Head of caudate nucleus (tissue), 42 donors: ENCODE results near the gene MNT.

ENCODE experiments used
- DNase-seq, 42 donors: peaks; one replicate each; pipeline versions ENCODE4 v3.0.0 to v3.0.0-alpha.2; 2020 to 2021; ENCODE audit warnings: mixed read lengths in 7 of 42
- intact Hi-C: fragments of 100-400 bp; cut with DNase I; formaldehyde crosslinking; loops from one replicate; pipeline ENCODE4 v1.15.0; 2022

MNT gene

DNA sequence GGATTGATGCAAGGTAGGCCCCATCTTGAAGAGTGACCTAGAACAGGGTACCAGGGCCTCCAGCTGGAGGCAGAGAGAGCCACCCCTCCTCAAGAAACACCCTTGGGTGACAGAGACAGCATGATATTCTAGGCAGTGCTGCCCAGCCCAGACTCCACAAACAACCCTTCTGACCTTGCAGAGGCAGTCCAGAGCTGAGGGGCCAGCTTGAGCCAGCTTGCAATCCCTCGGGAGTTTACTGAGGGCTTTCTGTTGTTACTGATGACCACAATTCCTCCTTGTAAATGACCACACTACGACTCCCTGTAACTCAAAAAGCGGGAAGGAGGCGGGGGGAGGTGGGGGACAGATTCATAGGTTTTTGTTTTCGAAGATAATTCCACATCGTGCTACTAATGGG lies 18.6 kb upstream of the MNT start:
- intact Hi-C loops, result loop anchor here (10.0 kb wide), 1 partner anchor 285 kb away; no protein-coding TSS in a partner anchor
- no peak for DNase-seq

DNA sequence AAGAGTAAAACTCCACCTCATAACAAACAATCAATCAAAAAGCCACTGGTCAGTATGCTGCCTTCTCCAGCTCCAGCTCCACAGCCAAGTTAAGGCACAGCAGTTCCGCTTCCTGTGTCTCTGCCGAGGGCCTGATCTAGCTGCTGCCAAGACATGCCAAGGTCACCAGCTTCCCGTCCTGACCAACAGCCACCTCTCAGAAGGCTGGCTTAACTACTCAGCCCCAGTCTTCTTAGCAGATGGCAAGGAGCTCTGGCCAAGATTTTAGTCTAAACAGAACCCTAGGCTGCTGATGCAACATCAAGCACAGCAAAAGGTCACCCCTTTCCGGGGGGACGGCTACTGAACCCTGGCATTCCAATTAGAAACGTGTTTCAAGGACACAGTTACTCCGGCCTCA lies 17.7 kb upstream of the MNT start:
- intact Hi-C loops, result loop anchor here (10.0 kb wide), 1 partner anchor 286 kb away; no protein-coding TSS in a partner anchor
- DNase-seq, result no peak

DNA sequence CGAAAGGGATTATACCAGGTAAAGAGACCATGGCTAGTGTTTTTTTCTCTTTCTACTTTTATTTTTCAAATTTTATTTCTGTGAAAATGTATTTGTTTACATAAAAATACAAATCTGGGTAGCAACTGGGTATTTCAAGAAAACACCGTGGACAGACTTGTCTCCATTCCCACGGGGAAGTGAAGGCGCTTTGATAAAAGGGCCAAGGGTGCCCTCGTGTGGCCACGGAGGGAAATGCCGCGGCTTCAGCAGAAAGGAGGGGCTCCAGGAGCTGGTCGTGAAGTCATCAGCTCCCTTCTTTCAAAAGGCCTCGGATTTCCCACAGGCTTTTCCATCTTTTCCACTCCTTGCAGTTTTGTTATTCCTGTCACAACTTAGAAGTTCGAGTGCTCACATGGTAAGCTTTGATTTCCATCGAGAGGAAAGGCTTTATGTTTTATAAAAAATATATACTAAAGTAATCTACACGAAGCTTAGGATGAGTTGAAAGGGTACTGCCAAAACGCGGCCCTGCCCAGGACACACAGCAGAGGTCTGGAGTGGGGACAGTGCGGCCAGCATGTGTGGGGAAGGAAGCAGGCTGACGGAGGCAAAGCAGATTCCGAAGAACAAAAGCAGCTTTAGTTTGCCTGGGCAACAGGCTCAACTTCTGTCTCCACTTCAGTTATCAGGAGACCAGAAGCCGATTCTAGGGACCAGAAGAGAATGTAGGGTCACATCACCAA lies 15.3 kb upstream of the MNT start:
- DNase-seq, result peak; percentile 64 to 98 (median 93)
- intact Hi-C loops, result loop anchor here (2.0 to 10.0 kb wide), 2 partner anchors 15 to 289 kb away; partner anchors contain the start of gene MNT

DNA sequence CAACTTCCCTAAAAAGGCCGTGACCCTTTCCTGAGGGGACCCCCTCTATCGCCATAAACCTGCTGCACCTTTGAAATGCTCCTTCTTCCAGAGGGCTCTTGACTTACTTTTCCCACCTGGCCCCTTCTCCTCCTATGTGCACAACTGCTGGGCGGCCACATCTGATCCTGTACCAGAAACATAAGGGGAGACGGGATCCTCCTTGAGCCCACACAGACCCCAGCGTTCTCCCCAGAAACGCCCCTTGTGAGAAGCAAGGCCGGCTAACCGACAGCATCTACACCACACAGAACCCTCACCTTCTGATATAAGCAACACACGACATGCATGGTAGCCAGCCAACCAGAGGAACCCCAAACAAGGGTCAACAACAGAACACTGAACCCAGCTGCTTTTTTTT lies 14.2 kb upstream of the MNT start:
- DNase-seq, result no peak
- intact Hi-C loops, result loop anchor here (2.0 to 10.0 kb wide), 2 partner anchors 30 to 290 kb away; no protein-coding TSS in a partner anchor

DNA sequence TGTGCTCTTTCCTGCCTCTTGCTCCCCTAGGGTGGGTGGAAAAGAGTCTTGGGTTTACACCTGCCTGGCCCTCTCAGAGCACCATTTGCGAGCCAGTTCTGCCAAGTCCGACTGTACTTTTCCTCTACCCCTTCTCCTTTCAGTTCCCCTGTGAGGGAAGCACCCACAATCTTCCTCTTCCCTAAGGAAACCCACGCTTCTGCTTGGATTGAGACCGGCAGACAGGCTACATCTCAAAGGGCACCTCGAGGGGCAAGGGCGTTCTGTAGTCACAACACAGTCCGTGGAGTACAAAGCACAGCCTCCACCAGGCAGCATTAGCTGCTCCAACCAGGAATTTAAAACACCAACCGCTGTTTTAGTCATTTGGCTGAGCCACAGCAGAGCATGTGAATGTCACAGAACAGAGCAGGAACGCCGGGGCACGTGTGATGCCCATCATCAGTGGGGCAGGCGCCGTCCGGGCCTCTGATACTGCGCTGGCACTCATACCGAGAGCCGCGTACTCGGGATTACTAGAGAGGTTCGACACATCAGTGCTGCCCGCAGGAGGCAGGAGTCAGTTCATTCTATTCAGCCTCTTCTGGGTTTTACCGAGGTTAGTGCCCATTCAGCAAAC lies 13.7 kb upstream of the MNT start:
- intact Hi-C loops, result loop anchor here (2.0 to 10.0 kb wide), 2 partner anchors 30 to 290 kb away; no protein-coding TSS in a partner anchor
- DNase-seq, result no peak

DNA sequence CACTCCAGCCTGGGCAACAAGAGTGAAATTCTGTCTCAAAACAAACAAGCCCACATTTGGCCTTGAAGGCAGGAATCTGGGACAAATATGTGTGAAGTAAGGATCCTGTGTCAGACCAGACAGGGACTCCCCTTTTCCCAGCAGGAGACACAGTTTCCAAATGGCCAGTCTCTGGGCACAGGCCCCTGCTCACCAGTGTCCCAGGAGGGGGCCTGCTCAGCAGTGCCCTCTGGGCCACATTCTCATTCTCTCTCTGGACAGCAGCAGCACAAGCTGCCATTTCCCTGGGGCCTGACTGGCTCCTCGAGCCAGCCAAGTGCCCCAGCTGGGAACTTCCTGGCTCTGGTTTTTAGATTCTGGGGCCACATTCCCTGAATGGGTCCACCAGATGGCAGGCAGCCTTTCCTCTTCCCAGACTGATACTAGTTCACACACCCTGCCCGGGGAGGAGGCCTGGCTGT lies 11.7 kb upstream of the MNT start:
- DNase-seq, result peak in 23 of 42 donors; percentile 19 to 79 (median 57)
- intact Hi-C loops, result loop anchor here (10.0 kb wide), 1 partner anchor 292 kb away; no protein-coding TSS in a partner anchor

DNA sequence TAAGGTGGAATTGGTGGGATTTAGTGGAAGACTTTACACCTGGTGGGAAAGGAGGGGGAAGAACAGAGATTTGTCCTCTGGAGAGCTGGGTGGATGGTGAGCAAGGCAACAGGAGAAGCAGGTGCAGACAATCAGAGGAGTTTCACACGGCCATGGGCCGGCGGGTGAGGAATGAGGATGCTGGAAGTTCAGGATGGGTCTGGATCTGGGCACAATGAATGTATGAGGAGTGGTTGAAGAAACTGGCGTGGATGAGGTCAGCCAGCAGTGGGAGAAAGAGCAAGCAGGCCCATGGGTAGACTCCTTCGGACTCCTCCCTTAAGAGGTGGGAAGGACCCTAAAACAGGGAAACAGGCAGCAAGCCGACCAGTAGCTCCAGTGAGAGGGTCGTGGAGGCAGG lies 10.1 kb upstream of the MNT start:
- DNase-seq, result no peak
- intact Hi-C loops, result loop anchor here (10.0 kb wide), 1 partner anchor 294 kb away; no protein-coding TSS in a partner anchor

DNA sequence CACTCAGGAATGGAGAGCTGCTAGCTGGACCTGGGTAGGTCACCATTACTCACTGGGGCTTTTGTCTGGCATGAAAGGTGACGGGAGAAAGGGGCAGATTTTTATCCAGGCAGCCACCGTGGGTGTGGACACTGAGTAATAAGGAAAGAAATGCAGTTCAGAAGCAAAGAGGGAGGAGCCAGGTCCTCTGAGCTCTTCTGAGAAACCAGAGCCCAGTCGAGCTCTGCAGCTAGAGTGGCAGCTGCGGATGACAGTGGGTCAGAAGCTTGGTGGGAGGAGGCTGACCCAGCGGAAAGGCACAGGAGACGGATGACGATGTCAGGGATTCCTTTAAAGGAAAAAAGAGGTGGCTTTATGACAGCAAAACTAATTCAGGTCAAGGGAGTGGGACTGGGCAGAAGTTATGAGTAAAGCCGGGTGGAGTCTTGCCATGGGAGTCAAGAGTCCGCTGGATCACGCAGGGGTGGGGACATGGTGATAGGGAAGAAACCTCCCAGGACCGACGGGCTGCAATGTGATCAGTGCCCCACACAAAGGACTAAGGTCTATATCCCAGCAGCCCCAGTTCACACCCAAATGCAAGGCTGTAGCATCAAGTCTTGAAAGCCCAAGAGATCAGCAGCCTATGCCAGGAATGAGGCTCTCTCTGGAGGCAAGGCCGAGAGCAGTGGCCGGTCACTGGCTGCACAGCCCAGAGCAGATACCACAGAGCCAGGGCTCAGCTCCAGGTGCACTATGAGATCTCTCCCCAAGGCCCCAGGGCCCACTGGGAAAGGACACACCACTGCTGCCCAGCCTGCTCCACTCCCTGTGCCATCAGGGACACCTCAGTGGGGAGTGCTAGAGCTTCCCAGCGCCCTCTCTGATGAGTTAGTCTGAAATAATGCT lies 6.3 kb upstream of the MNT start:
- intact Hi-C loops, result no loop called here
- no peak for DNase-seq

DNA sequence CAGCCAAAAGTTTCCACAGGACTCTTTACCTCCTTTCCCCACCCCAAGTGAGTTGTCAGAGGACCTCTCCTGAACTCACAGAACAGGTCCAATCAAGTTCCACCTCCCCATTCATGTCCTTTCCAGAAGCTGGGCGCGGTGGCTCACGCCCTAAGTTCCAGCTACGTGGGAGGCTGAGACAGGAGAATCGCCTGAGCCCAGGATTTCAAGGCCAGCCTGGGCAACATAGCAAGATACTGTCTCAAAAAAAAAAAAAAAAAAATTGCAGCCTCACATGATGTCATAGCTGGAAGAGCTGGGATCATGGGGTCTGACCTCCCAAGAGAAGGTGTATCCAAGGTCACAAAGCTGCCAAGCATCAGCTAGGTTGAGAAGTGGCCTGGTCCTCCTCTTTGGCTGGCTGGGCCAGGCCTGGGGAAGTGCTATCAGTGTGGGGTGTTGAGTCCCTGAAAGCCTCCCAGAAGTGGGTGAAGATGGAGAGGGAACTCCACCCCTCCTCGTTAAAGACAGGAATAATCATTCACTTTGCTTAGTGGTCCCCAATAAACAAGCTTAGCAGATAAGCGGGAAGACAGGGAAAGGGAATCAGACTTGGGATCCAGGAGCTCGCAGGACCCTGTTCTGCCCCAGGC lies 5.5 kb upstream of the MNT start:
- intact Hi-C loops, result no loop called here
- peak in 1 of 42 donors; percentile 0 for DNase-seq

DNA sequence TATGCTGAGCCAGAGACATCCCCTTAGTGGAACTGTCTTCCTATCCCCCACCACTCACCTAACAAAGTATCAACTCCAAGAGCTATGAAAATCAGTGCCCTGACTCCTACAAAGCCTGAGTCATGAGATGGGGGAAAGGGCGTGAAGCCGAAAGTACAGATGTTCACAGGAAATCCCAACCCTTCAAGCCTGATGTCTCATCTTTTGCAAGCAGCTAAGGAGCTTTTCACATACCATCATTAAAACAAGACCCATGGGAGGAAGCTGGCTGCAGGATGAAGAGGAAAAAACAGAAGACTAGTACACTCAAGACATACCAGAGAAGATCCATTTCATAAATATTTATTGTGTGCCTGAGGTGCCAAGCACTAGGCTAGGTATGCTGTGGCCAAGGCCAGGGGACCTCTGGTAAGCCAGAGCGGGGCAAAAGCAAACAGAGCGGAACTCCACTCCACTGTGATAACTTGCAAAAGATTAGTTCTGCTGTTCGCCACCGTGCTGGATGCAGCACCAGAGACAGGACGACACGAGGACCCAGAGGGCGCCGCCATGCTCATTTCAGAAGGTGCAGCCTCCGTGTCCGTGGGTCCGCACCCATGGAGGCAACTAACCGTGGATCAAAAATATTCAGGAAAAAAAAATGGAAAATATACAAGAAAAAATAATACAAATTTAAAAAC lies 4.5 kb upstream of the MNT start:
- intact Hi-C loops, result no loop called here
- DNase-seq, result peak in 1 of 42 donors; percentile 5

DNA sequence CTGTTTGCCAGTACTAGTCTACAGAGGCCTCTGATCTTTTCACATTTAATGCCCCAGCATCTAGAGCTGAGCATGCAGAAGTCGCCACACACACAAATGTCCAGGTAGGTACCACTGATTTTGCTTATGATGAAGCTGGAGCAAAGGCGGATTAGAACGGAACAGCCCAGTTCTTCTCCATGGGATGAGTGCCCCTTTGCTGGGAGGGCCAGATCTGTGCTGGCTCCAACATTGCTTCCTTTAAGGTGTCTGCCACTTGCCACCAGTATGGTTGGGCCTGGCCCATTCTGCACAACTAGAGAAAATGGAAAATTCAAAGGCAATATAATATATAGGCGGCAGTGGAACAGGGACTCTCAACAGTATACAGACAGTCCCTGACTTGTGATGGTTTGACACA lies 2.2 kb upstream of the MNT start:
- intact Hi-C loops, result no loop called here
- no peak for DNase-seq

DNA sequence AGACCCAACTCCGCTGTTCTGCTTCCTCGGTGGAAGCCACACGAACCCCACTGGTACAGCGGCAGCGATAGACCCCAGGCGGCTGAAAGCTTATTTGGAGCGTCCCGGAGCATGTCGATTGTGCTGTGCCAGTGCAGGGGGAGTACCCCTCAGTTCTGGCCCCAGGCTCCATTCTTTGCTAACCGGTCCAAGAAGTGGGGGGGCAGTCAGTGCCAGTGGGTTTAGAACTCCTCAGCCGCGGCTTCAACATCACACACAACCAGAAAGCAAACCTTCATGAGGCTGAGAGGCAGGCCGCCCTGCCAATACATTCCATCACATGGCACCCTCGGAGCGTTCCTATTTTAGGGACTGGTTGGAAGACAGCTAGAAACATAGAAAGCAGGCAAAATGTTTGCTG lies 1.7 kb upstream of the MNT start:
- intact Hi-C loops, result no loop called here
- peak in 2 of 42 donors; percentile 20 to 28 for DNase-seq

DNA sequence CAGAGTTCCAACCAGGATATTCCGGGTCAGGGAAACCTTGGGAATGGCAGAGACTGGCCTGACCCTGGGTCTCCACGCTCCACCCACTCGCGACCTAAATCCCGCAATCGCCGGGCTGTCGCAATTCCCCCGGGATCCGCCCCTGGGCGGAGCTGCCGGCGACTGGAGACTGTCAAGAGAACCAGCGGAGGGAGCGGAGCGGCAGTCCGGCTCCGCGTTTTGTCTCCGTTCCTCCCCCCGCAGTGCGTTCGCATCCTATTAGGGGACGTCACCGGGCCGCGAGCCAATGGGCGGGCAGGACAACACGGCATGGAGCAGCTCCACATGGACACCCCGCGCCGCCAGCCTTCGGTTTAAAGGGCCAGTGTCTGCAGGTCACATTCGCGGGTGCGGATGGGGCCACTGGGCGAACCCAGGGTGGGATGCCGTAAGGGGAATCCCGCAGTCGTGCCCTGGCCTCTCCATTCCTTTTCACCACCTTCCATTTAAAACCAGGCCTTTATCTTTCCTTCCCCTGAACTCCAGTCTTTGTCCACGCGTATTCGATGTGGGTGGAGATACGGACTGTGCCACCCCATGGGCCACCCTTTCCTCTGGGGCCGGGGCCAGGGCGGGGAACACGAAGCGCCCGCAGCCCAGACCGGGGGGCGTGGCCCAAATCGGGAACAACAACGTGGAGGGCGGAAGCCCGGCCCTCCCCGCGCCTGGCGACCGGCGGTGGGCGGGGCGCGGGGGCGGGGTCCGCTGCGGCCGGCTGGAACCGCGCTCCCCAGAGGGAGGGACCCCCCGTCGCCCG lies 764 bp upstream of the MNT start:
- intact Hi-C loops, result loop anchor here (1.0 to 2.0 kb wide), 2 partner anchors 9 to 15 kb away; no protein-coding TSS in a partner anchor
- DNase-seq, result peak; percentile 99 to 100 (median 100)

DNA sequence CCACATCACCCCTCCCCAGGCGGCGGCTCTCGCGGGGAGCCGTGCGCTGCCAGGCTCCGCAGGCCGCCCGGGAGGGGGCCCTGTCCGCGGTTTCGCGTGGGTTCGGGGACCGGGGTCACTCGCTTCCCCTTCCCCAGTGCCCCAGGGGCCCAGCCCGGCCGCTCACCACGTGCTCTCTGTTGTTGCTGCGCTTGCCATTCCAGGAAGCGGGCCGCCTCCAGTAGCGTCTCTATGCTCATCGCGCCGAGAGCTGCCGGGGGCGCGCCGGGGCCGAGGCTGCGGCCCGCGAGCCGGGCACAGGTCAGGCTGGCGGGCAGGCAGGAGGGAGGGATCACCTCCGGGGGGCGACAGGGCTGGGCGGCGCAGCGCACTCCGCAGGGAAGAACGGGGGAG lies 390 bp downstream of the MNT start:
- peak in 33 of 42 donors; percentile 24 to 76 (median 54) for DNase-seq

DNA sequence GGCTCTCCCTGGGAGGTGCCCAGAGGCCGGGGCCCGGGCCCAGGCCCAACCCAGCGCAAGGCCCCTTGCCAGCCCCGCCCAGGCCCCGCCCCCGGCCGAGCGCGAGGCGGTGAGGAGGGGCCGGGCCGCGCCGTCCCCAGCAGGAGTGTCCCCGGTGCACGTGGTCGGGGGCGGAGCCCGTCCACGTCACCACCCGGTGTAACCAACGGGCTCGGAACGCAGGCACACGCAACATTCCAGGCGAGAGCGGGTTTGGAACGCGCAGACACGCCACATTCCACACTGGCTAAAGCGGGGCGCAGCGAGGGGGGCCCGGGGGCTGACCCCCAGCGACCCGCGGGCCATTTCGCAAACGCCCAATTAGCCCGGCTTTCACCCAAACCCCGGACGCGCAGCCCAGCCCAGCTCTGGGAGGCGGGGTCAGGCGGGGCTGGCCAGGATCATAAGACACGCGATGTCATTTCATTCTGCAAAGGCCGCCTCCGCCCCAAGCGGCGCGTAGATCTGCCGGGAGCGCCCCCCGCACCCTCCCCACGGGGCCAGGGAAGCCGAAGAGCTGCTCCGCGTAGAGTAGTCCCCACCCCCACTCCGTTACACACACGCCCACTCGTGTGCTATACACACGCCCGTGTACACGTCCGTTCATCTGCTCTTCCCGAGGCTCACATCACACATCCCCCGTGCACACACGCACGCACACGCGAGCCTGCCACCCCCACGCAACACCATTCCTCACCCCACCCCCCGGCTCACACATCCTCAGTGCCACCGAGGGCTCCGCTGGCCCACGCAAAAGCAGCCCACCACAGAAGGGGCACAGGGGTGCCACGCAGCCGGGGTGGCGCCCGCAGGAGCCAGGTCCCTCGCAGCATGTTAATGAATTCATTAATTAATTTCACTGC lies 1.0 kb downstream of the MNT start:
- DNase-seq, result peak; percentile 86 to 98 (median 96)
- intact Hi-C loops, result loop anchor here (2.0 kb wide), 1 partner anchor 17 kb away; no protein-coding TSS in a partner anchor

More for the DNA sequence above, 390 bp downstream of the MNT start:
- intact Hi-C loops, result loop anchor here (2.0 kb wide), 1 partner anchor 16 kb away; no protein-coding TSS in a partner anchor
